IMR-90 (cell line): ENCODE results near the gene ASB6.

Source experiments
- CHD1 ChIP-seq: IDR thresholded peaks from 2 replicates; pipeline ENCODE4 v1.6.1; 2012; ENCODE audit warnings: low read depth, low read length, improper control_type of control experiment
- CTCF ChIP-seq: conservative IDR thresholded peaks from 2 replicates; pipeline ENCODE4 v1.5.1; 2012; ENCODE audit warnings: mild to moderate bottlenecking, low read depth, low read length, improper control_type of control experiment
- POLR2A ChIP-seq: IDR thresholded peaks from 2 replicates; pipeline ENCODE4 v1.6.1; 2012; ENCODE audit warnings: mild to moderate bottlenecking, low read depth, low read length
- SMC3 ChIP-seq: fragments of 150-350 bp; IDR thresholded peaks from 2 replicates; pipeline ENCODE4 v1.6.1; 2016; ENCODE audit warnings: low read depth, mild to moderate bottlenecking, antibody characterized with exemption, low read length, moderate library complexity
- USF2 ChIP-seq: fragments of 150-350 bp; IDR thresholded peaks from 2 replicates; pipeline ENCODE4 v1.6.1; 2017; ENCODE audit warnings: mild to moderate bottlenecking, antibody characterized with exemption, low read length, low read depth

DNA sequence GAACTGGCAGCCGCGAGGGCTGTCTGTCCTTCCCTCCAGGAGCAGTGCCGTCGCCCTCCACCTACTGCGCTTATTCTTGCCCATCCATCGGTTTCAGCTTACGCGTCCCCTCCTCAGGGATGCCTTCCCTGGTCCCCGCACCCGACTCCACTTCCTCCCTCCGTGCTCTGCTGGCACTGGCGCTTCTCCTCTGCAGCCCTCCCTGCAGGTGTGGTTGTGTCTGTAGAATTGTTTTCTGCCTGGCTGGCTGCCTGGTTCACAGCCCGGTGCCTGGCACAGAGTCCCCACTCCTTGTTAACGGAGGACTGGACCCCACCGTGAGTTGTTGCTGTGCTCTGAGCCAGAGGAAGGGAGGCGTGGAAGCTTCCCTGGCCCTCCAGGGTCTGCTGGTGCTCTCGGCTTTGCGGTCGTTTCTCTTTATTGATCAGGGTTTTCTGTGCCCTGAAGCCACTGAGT lies 10.2 kb downstream of the ASB6 start:
- TF ChIP-seq CTCF = no peak
- TF ChIP-seq POLR2A = no peak
- TF ChIP-seq CHD1 = no peak
- TF ChIP-seq SMC3 = no peak
- TF ChIP-seq USF2 = no peak
